HepG2 (cell line): Measurements from ENCODE around the gene RNF213. TPM values are rescaled to one million over a fixed set of nuclear protein-coding genes. Genes with fewer than 3 reads are reported as not detected.

ENCODE experiments used
- ATAC-seq: fragments of 200-7000 bp; cut with Tn5 transposase; 3 replicates; pipeline ENCODE4 v1.9.1; 2020; ENCODE audit warnings: mild to moderate bottlenecking, moderate library complexity
- BruUV-seq: library from RNA; stranded (reverse); fragments of 400-500 nt; replicated peaks from 2 replicates; lab custom pipeline; 2021; lab: Mats Ljungman, UMichigan
- CTCF ChIA-PET: fragments of 300-600 bp; formaldehyde crosslinking; extraction: SDS; loops from one replicate; lab custom pipeline; 2021; ENCODE audit warnings: low total read pairs, inconsistent platforms, low intra/inter-chr PET ratio; lab: Yijun Ruan, JAX
- POLR2A ChIA-PET: fragments of 350-600 bp; sonication (Branson Sonifier 250); formaldehyde crosslinking; loops from one replicate; lab custom pipeline; 2020; ENCODE audit warnings: antibody characterized with exemption, inconsistent platforms; lab: Yijun Ruan, JAX
- DNase-seq: peaks from one replicate; pipeline ENCODE4 v3.0.0-alpha.2; 2015; ENCODE audit warnings: low spot score
- FAIRE-seq: peaks from 3 replicates; lab custom pipeline; 2011; peaks lifted over from hg19 to GRCh38; lab: Jason Lieb, UNC
- H2AFZ ChIP-seq: one replicate; pipeline ENCODE4 v1.6.1; 2011; ENCODE audit warnings: low read length, inconsistent platforms
- H3K27ac ChIP-seq: fragments of 300-600 bp; 3 replicates; pipeline ENCODE4 v1.8.0; 2011; ENCODE audit warnings: mixed run types, mild to moderate bottlenecking, mixed read lengths, low read length, inconsistent platforms; ENCODE audit not compliant: insufficient read depth; ENCODE audit errors: extremely low read length
- H3K27me3 ChIP-seq, 2 experiments: fragments of 200-600 bp in 1 of 2; 2 replicates in 1 of 2; 3 replicates in 1 of 2; pipeline versions ENCODE4 v1.6.0 to v1.8.0; 2011; ENCODE audit warnings: low read length in 2 of 2, mild to moderate bottlenecking in 2 of 2, moderate library complexity in 2 of 2, inconsistent platforms in 1 of 2; ENCODE audit not compliant: insufficient read depth in 2 of 2, control insufficient read depth in 1 of 2
- H3K36me3 ChIP-seq, 2 experiments: fragments of 200-600 bp in 1 of 2; replicated peaks in 1 of 2; 2 replicates in 1 of 2; 3 replicates in 1 of 2; pipeline versions ENCODE4 v1.5.1 to v1.8.0; 2011; ENCODE audit warnings: low read length in 2 of 2, inconsistent platforms in 1 of 2; ENCODE audit not compliant: insufficient read depth in 2 of 2, control insufficient read depth in 1 of 2
- H3K4me1 ChIP-seq: 2 replicates; pipeline ENCODE4 v1.5.1; 2012; ENCODE audit warnings: low read length, inconsistent platforms; ENCODE audit not compliant: insufficient read depth
- H3K4me2 ChIP-seq: 2 replicates; pipeline ENCODE4 v1.6.0; 2011; ENCODE audit warnings: low read depth, low read length, inconsistent platforms
- H3K4me3 ChIP-seq, 3 experiments: fragments of 200-600 bp in 1 of 3; sonication (generic), shearing (Covaris generic) in 1 of 3; replicated peaks in 1 of 3; 2 replicates each; pipeline ENCODE4 v1.5.1; 2011 to 2016; ENCODE audit warnings: low read length in 3 of 3, inconsistent platforms in 2 of 3, low read depth in 2 of 3, mild to moderate bottlenecking in 2 of 3, control low read depth in 1 of 3, mixed read lengths in 1 of 3; ENCODE audit not compliant: insufficient read depth in 1 of 3
- H3K79me2 ChIP-seq: one replicate; pipeline ENCODE4 v1.6.1; 2011; ENCODE audit warnings: low read length, inconsistent platforms; ENCODE audit not compliant: insufficient read depth
- H3K9ac ChIP-seq: 2 replicates; pipeline ENCODE4 v1.6.0; 2011; ENCODE audit warnings: mild to moderate bottlenecking, low read depth, low read length, inconsistent platforms; ENCODE audit not compliant: insufficient read depth
- H3K9me3 ChIP-seq: 2 replicates; pipeline ENCODE4 v1.5.1; 2012; ENCODE audit warnings: mild to moderate bottlenecking, low read length
- H4K20me1 ChIP-seq: 2 replicates; pipeline ENCODE4 v1.6.0; 2011; ENCODE audit warnings: inconsistent platforms, mild to moderate bottlenecking, low read length, moderate library complexity; ENCODE audit not compliant: insufficient read depth
- AGO2 ChIP-seq: fragments of 200-400 bp; formaldehyde crosslinking; optimal IDR thresholded peaks from 2 replicates; pipeline ENCODE3; 2017; ENCODE audit warnings: mild to moderate bottlenecking, low read depth, low read length, moderate library complexity
- ZNF280B ChIP-seq: sonication (generic); formaldehyde crosslinking; IDR thresholded peaks from 2 replicates; pipeline ENCODE4 v1.5.0; 2020; ENCODE audit warnings: missing genetic modification reagents, mild to moderate bottlenecking, borderline replicate concordance
- ZNF547 ChIP-seq: sonication (generic); formaldehyde crosslinking; IDR thresholded peaks from 2 replicates; pipeline ENCODE4 v1.5.1; 2020; ENCODE audit warnings: mild to moderate bottlenecking, missing genetic modification reagents
- WGBS: methylation state at CpG from one replicate; pipeline ENCODE4 v1.1.6; 2017; ENCODE audit warnings: low lambda C conversion rate; 5-methylcytosine and 5-hydroxymethylcytosine counted together
- in situ Hi-C: cut with HindIII; loops from 2 replicates; pipeline ENCODE4 v1.10.0; 2017; ENCODE audit warnings: low pct_unique_long_range_greater_than_20kb; ENCODE audit not compliant: extremely low pct_ligation_motif_present
- intact Hi-C: fragments of 100-400 bp; cut with micrococcal nuclease; formaldehyde crosslinking; loops from one replicate; pipeline ENCODE4 v1.10.0; 2022; ENCODE audit not compliant: unreplicated experiment
- polyA plus RNA-seq, 8 experiments: library from polyadenylated mRNA; depleted of rRNA in 3 of 8; stranded (reverse) in 7 of 8; unstranded in 1 of 8; fragments of >200 nt; fragmentation: Illumina TruSeq in 4 of 8; extraction: Trizol in 4 of 8; gene quantifications; 2 replicates each; pipeline versions ENCODE4 v1.2.1 to v1.2.3, GENCODE V29; 2011 to 2016; ENCODE audit warnings: low read depth in 4 of 8, missing spikeins in 1 of 8, mixed read lengths in 1 of 8; ENCODE audit not compliant: insufficient read depth in 1 of 8
- total RNA-seq, 5 experiments: library from RNA; depleted of rRNA; stranded (reverse); fragments of >200 nt; fragmentation: Illumina TruSeq; extraction: Trizol; gene quantifications; 2 replicates each; pipeline ENCODE4 v1.2.3, GENCODE V29; 2016; ENCODE audit warnings: low read depth in 1 of 5

Gene RNF213
- total and polyA plus RNA-seq, 2 of the 13 experiments (the other 11 are each of a cell fraction or from before 2014, with no cell fraction given) = 38.6 to 38.7 TPM

DNA sequence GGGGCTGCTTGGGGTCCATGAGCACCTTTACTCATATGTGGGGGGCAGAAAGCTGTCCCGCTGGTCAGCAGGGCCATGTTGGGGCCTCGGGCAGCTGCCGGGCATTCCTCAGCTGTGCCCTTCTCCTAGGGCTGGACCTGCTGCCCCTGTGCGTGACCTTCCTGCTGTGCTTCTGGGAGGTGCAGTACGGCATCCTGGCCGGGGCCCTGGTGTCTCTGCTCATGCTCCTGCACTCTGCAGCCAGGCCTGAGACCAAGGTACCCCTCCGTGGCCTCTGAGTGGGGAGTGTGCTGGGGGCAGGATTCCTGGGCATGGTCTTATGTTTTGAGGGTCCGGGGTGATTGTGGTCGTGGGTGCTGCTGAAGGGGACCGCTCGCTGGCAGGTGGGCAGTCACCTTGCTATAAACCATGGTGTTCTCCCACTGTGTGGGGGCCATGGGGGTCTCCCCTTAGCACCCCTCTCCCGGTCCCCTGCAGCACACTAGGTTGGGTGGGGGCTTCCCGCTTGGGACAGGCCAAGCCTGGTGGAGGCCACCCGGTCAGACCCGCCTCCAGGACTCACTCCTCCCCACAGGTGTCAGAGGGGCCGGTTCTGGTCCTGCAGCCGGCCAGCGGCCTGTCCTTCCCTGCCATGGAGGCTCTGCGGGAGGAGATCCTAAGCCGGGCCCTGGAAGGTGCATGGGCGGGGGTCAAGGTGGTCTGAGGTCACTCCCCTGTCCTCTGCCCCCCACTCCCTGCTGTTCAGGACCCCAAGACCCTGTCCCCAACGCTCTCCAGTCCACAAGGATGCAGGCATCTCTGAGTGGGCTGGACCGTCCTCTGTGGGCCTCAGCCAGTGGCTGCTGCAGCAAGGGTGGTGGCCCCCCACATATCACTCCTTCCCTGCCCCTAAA lies 12.4 kb upstream of the RNF213 start:
- Histone ChIP-seq H3K27ac (no peak overlapping the region), H3K79me2 (no peaks in the 10 kb centered on the region), H3K27me3 (no peaks in the 10 kb centered on the region), H3K4me2 (no peak overlapping the region), H2AFZ (no peak overlapping the region), H3K4me3 (no peak overlapping the region), H4K20me1 (no peaks in the 10 kb centered on the region), H3K36me3 (peaks cover 6 to 8% of the 10 kb centered on the region in 2 experiments; a peak in 4 of 5 replicates), H3K4me1 (no peaks in the 10 kb centered on the region)
- intact Hi-C loops (no loop called here), in situ Hi-C loops (no loop called here)
- no peak for FAIRE-seq
- no TSS peak for BruUV-seq
- no peak for ATAC-seq
- 92% methylated on average over 7 of the region's 23 CpGs for WGBS
- DNase-seq = no peak
- CTCF ChIA-PET = interaction anchor here (0.6 kb wide), 1 partner anchor 45 kb away, joined by 3 read pairs; no protein-coding TSS in a partner anchor
- TF ChIP-seq ZNF280B (CRISPR knock-in tag) (peak; percentile 42; the same call in 1 of the 2 replicates), AGO2 (peak; percentile 42), ZNF547 (CRISPR knock-in tag) (no peak)
- TF ChIP-seq, all 625 proteins: peak for 2
- POLR2A ChIA-PET = no interaction called here
- Histone ChIP-seq H3K9ac (no peak overlapping the region), H3K9me3 (no peaks in the 10 kb centered on the region)
